ENCODE data around the gene PFKFB1.

DNA sequence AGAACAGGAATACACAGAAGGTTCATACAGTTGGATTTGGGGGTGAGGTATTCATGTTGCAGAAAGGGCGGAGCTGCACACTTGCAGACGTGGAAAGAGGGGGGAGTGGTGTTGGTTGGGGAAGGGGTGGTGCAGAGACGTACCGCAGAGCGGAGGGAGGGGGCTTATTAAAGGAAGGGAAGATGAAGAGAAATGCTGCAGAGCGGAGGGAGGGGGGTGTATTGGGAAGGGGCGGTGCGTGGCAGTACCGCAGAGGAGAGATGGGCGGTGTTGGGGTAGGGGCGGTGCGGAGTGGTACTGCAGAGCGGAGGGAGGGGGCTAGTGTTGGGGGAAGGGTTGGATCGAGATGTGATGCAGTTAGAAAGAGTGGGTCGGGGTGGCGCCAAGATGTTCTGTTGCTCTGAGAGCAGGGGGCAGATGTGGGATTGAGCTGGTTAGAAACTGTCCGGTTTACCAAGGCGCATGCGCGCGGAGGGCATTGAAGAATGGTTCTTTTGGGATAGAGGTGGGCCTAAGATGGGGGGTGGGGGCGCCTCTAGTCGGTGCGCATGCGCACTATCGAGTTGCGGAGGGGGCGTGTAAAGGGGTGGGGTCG, 72.5 kb downstream of the PFKFB1 start:
- TF ChIP-seq, protein P1, sequence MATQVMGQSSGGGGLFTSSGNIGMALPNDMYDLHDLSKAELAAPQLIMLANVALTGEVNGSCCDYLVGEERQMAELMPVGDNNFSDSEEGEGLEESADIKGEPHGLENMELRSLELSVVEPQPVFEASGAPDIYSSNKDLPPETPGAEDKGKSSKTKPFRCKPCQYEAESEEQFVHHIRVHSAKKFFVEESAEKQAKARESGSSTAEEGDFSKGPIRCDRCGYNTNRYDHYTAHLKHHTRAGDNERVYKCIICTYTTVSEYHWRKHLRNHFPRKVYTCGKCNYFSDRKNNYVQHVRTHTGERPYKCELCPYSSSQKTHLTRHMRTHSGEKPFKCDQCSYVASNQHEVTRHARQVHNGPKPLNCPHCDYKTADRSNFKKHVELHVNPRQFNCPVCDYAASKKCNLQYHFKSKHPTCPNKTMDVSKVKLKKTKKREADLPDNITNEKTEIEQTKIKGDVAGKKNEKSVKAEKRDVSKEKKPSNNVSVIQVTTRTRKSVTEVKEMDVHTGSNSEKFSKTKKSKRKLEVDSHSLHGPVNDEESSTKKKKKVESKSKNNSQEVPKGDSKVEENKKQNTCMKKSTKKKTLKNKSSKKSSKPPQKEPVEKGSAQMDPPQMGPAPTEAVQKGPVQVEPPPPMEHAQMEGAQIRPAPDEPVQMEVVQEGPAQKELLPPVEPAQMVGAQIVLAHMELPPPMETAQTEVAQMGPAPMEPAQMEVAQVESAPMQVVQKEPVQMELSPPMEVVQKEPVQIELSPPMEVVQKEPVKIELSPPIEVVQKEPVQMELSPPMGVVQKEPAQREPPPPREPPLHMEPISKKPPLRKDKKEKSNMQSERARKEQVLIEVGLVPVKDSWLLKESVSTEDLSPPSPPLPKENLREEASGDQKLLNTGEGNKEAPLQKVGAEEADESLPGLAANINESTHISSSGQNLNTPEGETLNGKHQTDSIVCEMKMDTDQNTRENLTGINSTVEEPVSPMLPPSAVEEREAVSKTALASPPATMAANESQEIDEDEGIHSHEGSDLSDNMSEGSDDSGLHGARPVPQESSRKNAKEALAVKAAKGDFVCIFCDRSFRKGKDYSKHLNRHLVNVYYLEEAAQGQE (IDR thresholded peaks at IDR 0.05), result no peak
- TF ChIP-seq, protein P2, sequence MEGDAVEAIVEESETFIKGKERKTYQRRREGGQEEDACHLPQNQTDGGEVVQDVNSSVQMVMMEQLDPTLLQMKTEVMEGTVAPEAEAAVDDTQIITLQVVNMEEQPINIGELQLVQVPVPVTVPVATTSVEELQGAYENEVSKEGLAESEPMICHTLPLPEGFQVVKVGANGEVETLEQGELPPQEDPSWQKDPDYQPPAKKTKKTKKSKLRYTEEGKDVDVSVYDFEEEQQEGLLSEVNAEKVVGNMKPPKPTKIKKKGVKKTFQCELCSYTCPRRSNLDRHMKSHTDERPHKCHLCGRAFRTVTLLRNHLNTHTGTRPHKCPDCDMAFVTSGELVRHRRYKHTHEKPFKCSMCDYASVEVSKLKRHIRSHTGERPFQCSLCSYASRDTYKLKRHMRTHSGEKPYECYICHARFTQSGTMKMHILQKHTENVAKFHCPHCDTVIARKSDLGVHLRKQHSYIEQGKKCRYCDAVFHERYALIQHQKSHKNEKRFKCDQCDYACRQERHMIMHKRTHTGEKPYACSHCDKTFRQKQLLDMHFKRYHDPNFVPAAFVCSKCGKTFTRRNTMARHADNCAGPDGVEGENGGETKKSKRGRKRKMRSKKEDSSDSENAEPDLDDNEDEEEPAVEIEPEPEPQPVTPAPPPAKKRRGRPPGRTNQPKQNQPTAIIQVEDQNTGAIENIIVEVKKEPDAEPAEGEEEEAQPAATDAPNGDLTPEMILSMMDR (IDR thresholded peaks at IDR 0.05), result no peak
- TF ChIP-seq CBX2 (IDR thresholded peaks at IDR 0.05; ENCODE audit: borderline replicate concordance, low read depth) (no peak), TP53 (CRISPR knock-in tag; IDR thresholded peaks at IDR 0.05) (no peak), RAD21 (conservative IDR thresholded peaks at IDR 0.05 in 1 of 2, IDR thresholded peaks at IDR 0.05 in 1 of 2) (no peak), EP300 (IDR thresholded peaks at IDR 0.05) (no peak), SMC3 (IDR thresholded peaks at IDR 0.05) (no peak), RNF2 (IDR thresholded peaks at IDR 0.05; ENCODE audit: borderline replicate concordance, low read depth) (no peak)
- TF ChIP-seq, protein P3, sequence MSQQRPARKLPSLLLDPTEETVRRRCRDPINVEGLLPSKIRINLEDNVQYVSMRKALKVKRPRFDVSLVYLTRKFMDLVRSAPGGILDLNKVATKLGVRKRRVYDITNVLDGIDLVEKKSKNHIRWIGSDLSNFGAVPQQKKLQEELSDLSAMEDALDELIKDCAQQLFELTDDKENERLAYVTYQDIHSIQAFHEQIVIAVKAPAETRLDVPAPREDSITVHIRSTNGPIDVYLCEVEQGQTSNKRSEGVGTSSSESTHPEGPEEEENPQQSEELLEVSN (IDR thresholded peaks at IDR 0.05; ENCODE audit: borderline replicate concordance, low read depth), result no peak
- TF ChIP-seq, protein P4, sequence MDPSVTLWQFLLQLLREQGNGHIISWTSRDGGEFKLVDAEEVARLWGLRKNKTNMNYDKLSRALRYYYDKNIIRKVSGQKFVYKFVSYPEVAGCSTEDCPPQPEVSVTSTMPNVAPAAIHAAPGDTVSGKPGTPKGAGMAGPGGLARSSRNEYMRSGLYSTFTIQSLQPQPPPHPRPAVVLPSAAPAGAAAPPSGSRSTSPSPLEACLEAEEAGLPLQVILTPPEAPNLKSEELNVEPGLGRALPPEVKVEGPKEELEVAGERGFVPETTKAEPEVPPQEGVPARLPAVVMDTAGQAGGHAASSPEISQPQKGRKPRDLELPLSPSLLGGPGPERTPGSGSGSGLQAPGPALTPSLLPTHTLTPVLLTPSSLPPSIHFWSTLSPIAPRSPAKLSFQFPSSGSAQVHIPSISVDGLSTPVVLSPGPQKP (IDR thresholded peaks at IDR 0.05; ENCODE audit: low read depth, low read length), result no peak
- TF ChIP-seq, protein P5, sequence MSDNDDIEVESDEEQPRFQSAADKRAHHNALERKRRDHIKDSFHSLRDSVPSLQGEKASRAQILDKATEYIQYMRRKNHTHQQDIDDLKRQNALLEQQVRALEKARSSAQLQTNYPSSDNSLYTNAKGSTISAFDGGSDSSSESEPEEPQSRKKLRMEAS (IDR thresholded peaks at IDR 0.05), result no peak
